Keratinocyte (primary cell): ENCODE measurements around the gene DLGAP1.
"Not testable (repeated sequence)": the region's sequence is repeated elsewhere in the genome, so short reads cannot be mapped to it uniquely, and the experiment has no call there.

ENCODE experiments used
- CTCF ChIP-seq, 3 experiments: IDR thresholded peaks in 1 of 3; conservative IDR thresholded peaks in 1 of 3; optimal IDR thresholded peaks in 1 of 3; 2 replicates in 2 of 3; 3 replicates in 1 of 3; pipeline versions ENCODE3 to v1.5.1; 2011; ENCODE audit warnings: low read length in 3 of 3, mild to moderate bottlenecking in 3 of 3, moderate library complexity in 2 of 3, control low read depth in 1 of 3, inconsistent platforms in 1 of 3; ENCODE audit not compliant: insufficient read depth in 2 of 3; ENCODE audit errors: extremely low read depth in 1 of 3
- EZH2 ChIP-seq: IDR thresholded peaks from one replicate; pipeline ENCODE4 v1.6.1; 2012; ENCODE audit warnings: inconsistent platforms, mild to moderate bottlenecking, low read length, moderate library complexity

DNA sequence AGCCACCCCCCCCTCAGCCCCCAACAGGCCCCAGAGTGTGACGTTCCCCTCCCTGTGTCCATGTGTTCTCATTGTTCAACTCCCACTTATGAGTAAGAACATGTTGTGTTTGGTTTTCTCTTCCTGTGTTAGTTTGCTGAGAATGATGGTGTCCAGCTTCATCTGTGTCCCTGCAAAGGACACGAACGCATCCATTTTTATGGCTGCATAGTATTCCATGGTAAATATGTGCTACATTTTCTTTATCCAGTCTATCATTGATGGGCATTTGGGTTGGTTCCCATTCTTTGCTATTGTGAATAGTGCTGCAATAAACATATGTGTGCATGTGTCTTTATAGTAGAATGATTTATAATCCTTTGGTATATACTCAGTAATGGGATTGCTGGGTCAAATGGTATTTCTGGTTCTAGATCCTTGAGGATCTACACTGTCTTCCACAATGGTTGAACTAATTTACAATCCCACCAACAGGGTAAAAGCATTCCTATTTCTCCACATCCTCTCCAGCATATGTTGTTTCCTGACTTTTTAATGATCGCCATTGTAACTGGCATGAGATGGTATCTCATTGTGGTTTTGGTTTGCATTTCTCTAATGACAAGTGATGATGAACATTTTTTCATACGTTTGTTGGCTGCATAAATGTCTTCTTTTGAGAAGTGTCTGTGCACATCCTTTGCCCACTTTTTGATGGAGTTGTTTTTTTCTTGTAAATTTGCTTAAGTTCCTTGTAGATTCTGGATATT is 760.9 kb downstream of the DLGAP1 start:
- TF ChIP-seq CTCF (optimal IDR thresholded peaks at IDR 0.05 in 1 of 3, IDR thresholded peaks at IDR 0.05 in 1 of 3, conservative IDR thresholded peaks at IDR 0.05 in 1 of 3; ENCODE audit: extremely low read depth in 1 of 3, insufficient read depth in 2 of 3, low read length in 3 of 3); EZH2: not testable (repeated sequence)
